Upper lobe of right lung (tissue), 1 donor: ENCODE data around the gene HRAS. TPM values are rescaled to one million over a fixed set of nuclear protein-coding genes. Genes with fewer than 3 reads are reported as not detected.
A peak's percentile ranks its signal among the peaks of the same experiment; 100 is the strongest.

Experiments used
- ATAC-seq: fragments of 200-7000 bp; cut with Tn5 transposase; one replicate; pipeline ENCODE4 v1.9.1; 2020; ENCODE audit warnings: mild to moderate bottlenecking, moderate library complexity
- DNase-seq: peaks from one replicate; pipeline ENCODE4 v3.0.0-alpha.2; 2020
- H3K27ac ChIP-seq: fragments of 200-600 bp; one replicate; pipeline ENCODE4 v1.8.0; 2022
- H3K27me3 ChIP-seq: fragments of 200-600 bp; one replicate; pipeline ENCODE4 v1.8.0; 2022; ENCODE audit warnings: mild to moderate bottlenecking
- H3K36me3 ChIP-seq: fragments of 200-600 bp; one replicate; pipeline ENCODE4 v1.8.0; 2022
- H3K4me1 ChIP-seq: fragments of 200-600 bp; one replicate; pipeline ENCODE4 v1.8.0; 2022
- H3K4me3 ChIP-seq: fragments of 200-600 bp; one replicate; pipeline ENCODE4 v1.8.0; 2022; ENCODE audit warnings: mild to moderate bottlenecking
- H3K9me3 ChIP-seq: fragments of 200-600 bp; one replicate; pipeline ENCODE4 v1.8.0; 2022
- intact Hi-C: fragments of 100-400 bp; cut with DNase I; formaldehyde crosslinking; loops from one replicate; pipeline ENCODE4 v1.11.0; 2022
- total RNA-seq: library from RNA; stranded (reverse); fragmentation: NEBNext Ultra II Directional; extraction: Animal tissue kit (Norgen Biotek cat#: 25700); gene quantifications from one replicate; pipeline ENCODE4 v1.2.1, GENCODE V29; 2021
- TF ChIP-seq, protein P1 (sequence below): fragments of 200-600 bp; IDR thresholded peaks from one replicate; pipeline ENCODE4 v1.8.0; 2022; ENCODE audit warnings: antibody characterized with exemption
- donor health status: DM: no; HTN: yes; CAD: no; lungs with severe emphysema.

The HRAS gene
- total RNA-seq, 1 donor from 2014 or later: 55.5 TPM

DNA sequence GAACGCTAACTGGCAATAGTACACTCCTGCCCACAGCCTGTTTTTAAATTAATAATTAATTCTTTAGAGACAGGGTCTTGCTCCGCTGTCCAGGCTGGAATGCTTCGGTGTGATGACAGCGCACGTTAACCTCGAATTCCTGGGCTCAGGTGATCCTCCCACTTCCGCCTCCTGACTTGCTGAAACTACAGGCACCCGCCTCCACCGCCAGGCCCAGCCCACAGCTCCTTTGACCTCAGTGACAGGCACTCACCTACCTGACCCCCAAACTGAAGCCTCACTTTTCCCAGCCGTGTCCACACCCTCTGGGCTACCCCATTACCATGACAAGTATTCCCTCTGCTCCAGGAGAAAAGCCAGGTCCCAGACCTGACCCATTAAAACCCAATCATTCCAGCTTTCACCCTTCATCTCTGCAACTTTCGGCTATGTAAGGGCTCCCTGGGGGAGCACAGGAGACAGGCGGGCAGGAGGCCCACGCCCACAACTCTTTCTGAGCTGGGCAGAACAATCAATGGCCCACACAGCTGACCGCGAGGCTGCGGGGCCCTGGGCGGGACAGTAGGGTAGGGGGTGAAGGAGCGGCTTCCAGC is 24.4 kb upstream of the HRAS start:
- peak overlapping the region; percentile 66 for H3K4me3 ChIP-seq
- ATAC-seq (no peak), DNase-seq (no peak)
- H3K27ac ChIP-seq: peak overlapping the region; percentile 89
- H3K27me3 ChIP-seq: peaks cover 19% of the 10 kb centered on the region
- H3K9me3 ChIP-seq: no peaks in the 10 kb centered on the region
- peaks cover 19% of the 10 kb centered on the region for H3K4me1 ChIP-seq
- intact Hi-C loops: loop anchor here (10.0 kb wide), 1 partner anchor 165 kb away; no protein-coding TSS in a partner anchor
- TF ChIP-seq, protein P1, sequence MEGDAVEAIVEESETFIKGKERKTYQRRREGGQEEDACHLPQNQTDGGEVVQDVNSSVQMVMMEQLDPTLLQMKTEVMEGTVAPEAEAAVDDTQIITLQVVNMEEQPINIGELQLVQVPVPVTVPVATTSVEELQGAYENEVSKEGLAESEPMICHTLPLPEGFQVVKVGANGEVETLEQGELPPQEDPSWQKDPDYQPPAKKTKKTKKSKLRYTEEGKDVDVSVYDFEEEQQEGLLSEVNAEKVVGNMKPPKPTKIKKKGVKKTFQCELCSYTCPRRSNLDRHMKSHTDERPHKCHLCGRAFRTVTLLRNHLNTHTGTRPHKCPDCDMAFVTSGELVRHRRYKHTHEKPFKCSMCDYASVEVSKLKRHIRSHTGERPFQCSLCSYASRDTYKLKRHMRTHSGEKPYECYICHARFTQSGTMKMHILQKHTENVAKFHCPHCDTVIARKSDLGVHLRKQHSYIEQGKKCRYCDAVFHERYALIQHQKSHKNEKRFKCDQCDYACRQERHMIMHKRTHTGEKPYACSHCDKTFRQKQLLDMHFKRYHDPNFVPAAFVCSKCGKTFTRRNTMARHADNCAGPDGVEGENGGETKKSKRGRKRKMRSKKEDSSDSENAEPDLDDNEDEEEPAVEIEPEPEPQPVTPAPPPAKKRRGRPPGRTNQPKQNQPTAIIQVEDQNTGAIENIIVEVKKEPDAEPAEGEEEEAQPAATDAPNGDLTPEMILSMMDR: no peak
- no peaks in the 10 kb centered on the region for H3K36me3 ChIP-seq

DNA sequence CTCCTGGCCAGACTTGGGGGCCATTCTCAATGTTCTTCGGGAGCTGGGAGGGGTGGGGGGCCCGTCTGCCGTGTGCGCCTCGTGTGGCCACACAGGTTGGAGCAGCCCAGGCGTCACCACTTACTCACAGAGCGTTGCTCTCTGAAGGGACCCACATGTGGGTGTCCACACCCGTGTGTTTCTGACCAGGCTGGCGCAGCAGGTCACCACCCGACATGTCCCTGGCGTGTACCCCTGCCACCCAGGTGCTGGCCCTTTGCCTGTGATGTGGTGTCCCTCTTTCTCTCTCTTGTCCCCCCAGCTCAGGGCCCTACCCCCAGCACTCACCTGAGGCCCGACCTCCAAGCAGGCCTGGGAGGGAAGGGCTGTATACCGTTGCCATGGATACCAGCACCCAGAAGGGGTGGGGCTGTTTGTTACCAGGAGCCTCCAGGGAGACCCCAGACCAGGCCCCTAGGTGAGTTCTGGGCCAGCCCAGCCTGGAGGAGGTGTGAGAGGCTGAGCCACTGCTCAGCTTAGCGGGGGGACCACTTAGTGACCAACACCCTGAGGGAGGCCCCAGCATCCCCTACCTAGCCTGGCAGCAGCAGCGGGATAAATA is 23.7 kb upstream of the HRAS start:
- H3K27ac ChIP-seq: no peak overlapping the region

DNA sequence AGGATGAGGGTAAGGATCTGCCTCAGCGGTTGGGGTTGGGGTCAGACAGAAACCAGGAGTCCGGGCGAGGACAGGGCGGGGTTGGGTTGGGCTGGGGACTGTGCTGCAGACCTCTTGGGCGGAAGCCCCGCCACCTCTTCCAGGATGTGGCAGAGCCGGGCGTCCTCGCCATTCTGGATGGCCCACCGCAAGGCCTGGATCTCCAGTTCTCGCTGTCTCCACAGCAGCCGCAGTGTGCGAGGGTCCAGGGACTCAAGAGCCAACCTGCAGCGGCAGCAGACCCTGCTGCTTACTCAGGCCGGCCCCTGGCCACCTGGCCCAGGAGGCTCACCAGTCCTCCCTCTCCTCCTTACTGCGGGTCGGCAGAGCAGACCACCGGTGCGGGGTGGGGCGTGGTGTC is 23.1 kb upstream of the HRAS start:
- H3K4me1 ChIP-seq: peaks cover 24% of the 10 kb centered on the region
- intact Hi-C loops: loop anchor here (10.0 kb wide), 1 partner anchor 166 kb away; no protein-coding TSS in a partner anchor

More for the DNA sequence above, 23.7 kb upstream of the HRAS start:
- TF ChIP-seq, protein P1: no peak
- Histone ChIP-seq H3K27me3 (peaks cover 19% of the 10 kb centered on the region), H3K4me1 (peaks cover 24% of the 10 kb centered on the region), H3K36me3 (no peaks in the 10 kb centered on the region), H3K9me3 (no peaks in the 10 kb centered on the region), H3K4me3 (no peak overlapping the region)
- DNase-seq (no peak), ATAC-seq (no peak)
- intact Hi-C loops: loop anchor here (10.0 kb wide), 1 partner anchor 166 kb away; no protein-coding TSS in a partner anchor

DNA sequence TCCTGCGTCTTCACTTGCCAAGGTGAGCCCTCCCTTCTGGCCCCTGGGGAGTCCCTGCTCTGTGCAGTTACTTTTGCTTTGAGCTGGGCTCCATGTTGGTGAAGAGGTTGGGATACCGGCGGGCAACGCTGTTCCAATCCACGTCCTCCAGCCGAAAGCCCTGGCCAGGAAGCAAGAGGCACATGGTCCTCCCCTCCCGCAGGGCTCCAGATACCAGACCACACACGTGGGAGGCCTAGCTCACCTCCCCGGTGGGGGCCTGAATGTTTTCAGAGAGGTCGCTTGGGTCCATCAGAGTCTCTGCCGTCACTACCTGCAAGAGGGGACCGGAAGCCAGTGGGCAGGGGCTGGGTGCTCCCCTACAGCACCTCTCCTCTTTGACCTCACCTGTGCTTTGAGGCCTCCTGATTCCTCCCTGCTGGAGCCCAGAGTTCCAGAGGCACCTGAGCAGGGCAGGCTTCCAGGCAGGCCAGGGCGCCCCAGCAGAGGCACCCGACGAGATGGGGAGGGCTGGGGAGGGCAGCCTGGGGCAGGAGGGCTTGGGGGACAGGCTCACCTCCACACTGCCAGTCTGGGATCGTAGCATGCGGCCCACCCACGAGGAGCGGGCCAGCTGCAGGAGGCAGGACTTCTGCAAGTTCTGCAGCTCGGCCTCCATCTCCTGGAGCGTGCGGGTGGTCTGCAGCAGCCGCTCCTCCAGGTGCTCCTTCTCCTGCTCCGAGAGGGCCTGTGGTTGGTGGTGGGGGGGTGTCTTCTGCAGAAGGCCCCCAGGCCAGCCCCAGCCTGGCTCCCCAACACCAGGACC is 22.2 kb upstream of the HRAS start:
- TF ChIP-seq, protein P1: no peak
- Histone ChIP-seq H3K27ac (no peak overlapping the region), H3K36me3 (no peaks in the 10 kb centered on the region), H3K4me3 (no peak overlapping the region), H3K27me3 (peaks cover 25% of the 10 kb centered on the region), H3K9me3 (no peaks in the 10 kb centered on the region), H3K4me1 (peaks cover 24% of the 10 kb centered on the region)
- intact Hi-C loops: loop anchor here (10.0 kb wide), 1 partner anchor 167 kb away; no protein-coding TSS in a partner anchor
- DNase-seq (no peak), ATAC-seq (no peak)

More for the DNA sequence above, 23.1 kb upstream of the HRAS start:
- H3K27ac ChIP-seq: no peak overlapping the region
- no peaks in the 10 kb centered on the region for H3K9me3 ChIP-seq
- H3K27me3 ChIP-seq: peaks cover 25% of the 10 kb centered on the region
- no peaks in the 10 kb centered on the region for H3K36me3 ChIP-seq
- no peak overlapping the region for H3K4me3 ChIP-seq
- no peak for ATAC-seq
- no peak for DNase-seq
- TF ChIP-seq, protein P1: no peak

DNA sequence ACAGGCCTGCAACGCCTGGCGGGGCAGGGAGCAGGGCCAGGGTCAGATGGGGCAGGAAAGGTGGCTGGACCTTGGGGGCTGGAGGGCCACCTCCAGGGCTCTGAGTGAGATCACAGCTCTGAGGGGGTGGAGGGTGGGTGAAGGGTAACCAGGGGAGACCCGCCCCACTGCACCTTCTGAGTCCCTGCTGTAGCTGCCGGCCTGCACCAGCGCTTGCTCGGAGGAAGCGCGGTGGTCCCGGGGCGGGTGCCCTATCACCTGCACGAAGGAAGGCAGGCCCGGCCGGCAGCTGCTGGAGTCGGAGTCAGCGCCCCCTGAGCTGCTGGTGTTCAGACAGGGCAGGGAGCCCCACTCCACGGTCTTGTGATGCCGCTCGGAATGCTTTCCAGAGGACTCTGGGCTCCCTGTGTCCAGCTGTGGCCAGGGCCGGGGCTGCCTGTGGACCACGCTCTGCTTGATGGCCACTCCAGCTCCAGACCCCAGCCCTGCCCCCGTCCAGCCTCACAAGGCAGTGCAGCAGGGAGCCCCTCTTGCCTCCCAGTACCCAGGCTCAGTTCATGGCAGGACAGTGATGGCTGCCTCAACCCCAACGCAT is 21.4 kb upstream of the HRAS start:
- intact Hi-C loops: loop anchor here (10.0 kb wide), 1 partner anchor 168 kb away; no protein-coding TSS in a partner anchor
- ATAC-seq: no peak
- Histone ChIP-seq H3K4me1 (peaks cover 24% of the 10 kb centered on the region), H3K36me3 (no peaks in the 10 kb centered on the region), H3K4me3 (no peak overlapping the region), H3K27me3 (peaks cover 25% of the 10 kb centered on the region), H3K9me3 (no peaks in the 10 kb centered on the region), H3K27ac (no peak overlapping the region)
- TF ChIP-seq, protein P1: no peak
- no peak for DNase-seq
